ENCODE data around the gene TSPAN31.
A peak's percentile ranks its signal among the peaks of the same experiment; 100 is the strongest.

The TSPAN31 gene

DNA sequence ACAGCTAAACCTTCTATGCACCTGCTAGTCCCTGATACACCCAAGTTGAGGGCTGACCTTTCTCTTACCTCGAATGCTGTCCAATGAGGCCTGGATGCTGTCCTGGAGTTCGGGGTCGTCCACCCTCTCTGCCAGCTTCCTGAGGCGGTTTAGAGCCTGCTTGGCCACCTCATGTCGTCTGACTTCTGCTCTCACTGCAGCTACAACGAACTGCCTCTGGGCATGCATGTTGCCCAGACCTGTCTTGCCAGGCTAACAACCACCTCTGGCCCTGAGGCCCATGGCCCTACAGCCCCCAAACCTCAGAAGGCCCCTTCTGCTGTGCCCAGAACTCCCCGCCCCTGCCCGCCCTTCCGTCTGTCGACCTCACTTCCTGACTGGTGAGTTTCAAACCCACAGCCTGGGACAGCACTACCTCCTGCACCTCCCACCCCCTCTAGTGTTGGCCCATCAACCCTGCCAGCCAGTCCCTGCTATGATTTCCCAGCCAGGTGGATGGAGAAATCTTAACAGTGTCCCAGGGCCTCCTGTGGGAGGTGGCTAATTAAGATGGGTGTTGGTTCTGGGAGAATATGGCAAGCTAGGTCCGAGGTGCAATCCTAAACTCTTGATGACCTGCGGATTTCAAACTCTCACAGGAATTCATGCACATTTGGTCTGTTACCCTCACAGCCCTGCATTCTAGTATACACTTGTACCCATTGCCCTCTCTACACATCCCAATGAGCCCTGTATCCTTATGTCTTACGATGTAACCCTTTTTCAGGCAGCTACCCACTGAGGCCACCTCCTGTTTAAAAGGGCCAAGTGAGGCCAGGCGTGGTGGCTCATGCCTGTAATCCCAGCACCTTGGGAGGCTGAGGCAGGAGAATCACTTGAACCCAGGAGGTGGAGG lies 2.7 kb upstream of the TSPAN31 start:
- H3K27ac ChIP-seq, result peak overlapping the region in 10 of 11 experiments; percentile 34 to 89 (median 80); a peak in 19 of 22 replicates
- peak overlapping the region; percentile 53 to 80 (median 73); a peak in 21 of 22 replicates for H3K9ac ChIP-seq
- no peaks in the 10 kb centered on the region for H3K27me3 ChIP-seq
- H4K20me1 ChIP-seq, result peaks cover 0 to 30% (median 7%) of the 10 kb centered on the region in 11 experiments; a peak in 10 of 22 replicates
- TF ChIP-seq Cebpa-rat (IDR thresholded peaks at IDR 0.05), result no peak
- H3K36me3 ChIP-seq, result peaks cover 7 to 30% (median 23%) of the 10 kb centered on the region in 11 experiments
- H3K4me3 ChIP-seq, result peak overlapping the region; percentile 46 to 77 (median 64)
- H3K9me3 ChIP-seq (replicated peaks in 1 of 11), result no peaks in the 10 kb centered on the region
- peak overlapping the region; percentile 82 to 97 (median 94) for H3K4me2 ChIP-seq
- H3K4me1 ChIP-seq, result peaks cover 56 to 68% (median 62%) of the 10 kb centered on the region in 10 experiments

DNA sequence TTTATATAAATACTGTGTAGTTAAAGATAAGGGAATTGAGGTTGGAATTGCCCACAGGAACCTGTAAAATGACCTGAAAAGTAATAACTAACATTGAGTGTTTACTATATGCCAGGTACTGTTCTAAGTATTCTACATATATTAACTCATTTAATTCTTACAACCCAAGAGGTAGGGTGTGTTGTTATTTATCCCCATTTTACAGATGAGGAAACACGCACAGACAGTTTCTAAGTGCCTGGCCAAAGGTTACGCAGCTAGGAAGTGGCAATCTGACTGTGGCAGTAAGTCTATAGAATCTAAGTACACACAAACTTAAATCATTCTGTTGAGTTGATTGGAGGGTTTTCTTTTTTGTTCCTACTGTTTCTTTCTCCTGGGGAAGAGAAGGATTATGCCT lies 1.1 kb upstream of the TSPAN31 start:
- H3K4me1 ChIP-seq, result peaks cover 56 to 68% (median 62%) of the 10 kb centered on the region in 10 experiments
- no peaks in the 10 kb centered on the region for H3K27me3 ChIP-seq
- peak overlapping the region in 7 of 11 experiments; percentile 84 to 93 (median 87); a peak in 13 of 22 replicates for H3K9ac ChIP-seq
- H3K9me3 ChIP-seq (replicated peaks in 1 of 11), result no peaks in the 10 kb centered on the region
- peak overlapping the region; percentile 64 to 94 (median 87) for H3K4me2 ChIP-seq
- peaks cover 0 to 33% (median 3%) of the 10 kb centered on the region in 11 experiments; a peak in 10 of 22 replicates for H4K20me1 ChIP-seq
- H3K36me3 ChIP-seq, result peaks cover 23 to 37% (median 31%) of the 10 kb centered on the region in 11 experiments
- no peak for TF ChIP-seq Cebpa-rat (IDR thresholded peaks at IDR 0.05)
- H3K4me3 ChIP-seq, result peak overlapping the region in 8 of 10 experiments; percentile 74 to 91 (median 80); a peak in 12 of 20 replicates
- peak overlapping the region in 10 of 11 experiments; percentile 79 to 96 (median 88); a peak in 15 of 22 replicates for H3K27ac ChIP-seq

DNA sequence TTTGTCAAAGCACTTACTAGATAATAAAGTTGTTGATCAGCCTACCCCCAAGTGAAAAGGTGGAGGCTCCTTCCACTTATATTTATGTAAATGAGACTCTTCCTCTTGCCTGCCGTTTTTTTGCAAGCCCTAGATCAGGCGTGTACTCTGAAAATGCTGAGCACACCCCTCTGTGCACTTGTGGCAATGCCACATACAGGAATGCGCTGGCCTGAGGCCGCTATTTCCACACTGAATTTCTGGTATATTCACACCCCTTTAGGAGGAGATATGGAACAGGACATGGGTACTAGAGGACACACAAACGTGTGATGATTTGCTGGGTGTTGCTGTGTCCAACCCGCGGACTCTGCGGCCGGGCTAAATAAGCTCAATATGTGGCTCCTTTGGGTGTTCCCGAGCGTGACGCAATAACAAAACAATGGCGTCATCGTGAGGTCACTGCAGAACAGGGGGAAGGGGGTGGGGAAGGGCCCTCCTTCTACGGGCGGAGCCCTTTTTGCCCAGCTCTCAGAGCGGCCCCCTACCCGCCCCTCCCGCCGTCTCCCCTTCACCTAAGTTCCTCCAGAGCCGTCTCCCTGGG lies 554 bp upstream of the TSPAN31 start:
- peak overlapping the region; percentile 79 to 98 (median 88) for H3K27ac ChIP-seq
- no peaks in the 10 kb centered on the region for H3K27me3 ChIP-seq
- H3K36me3 ChIP-seq, result peaks cover 29 to 40% (median 36%) of the 10 kb centered on the region in 11 experiments
- peak in 6 of 11 experiments; percentile 17 to 74 (median 32); a peak in 9 of 22 replicates for TF ChIP-seq Cebpa-rat (IDR thresholded peaks at IDR 0.05)
- H3K4me2 ChIP-seq, result peak overlapping the region; percentile 64 to 94 (median 87)
- H3K4me3 ChIP-seq, result peak overlapping the region; percentile 74 to 91 (median 82)
- H3K9ac ChIP-seq, result peak overlapping the region; percentile 84 to 98 (median 87)
- no peaks in the 10 kb centered on the region for H3K9me3 ChIP-seq (replicated peaks in 1 of 11)
- peaks cover 0 to 38% (median 6%) of the 10 kb centered on the region in 11 experiments; a peak in 13 of 22 replicates for H4K20me1 ChIP-seq
- H3K4me1 ChIP-seq, result peaks cover 53 to 68% (median 59%) of the 10 kb centered on the region in 10 experiments

DNA sequence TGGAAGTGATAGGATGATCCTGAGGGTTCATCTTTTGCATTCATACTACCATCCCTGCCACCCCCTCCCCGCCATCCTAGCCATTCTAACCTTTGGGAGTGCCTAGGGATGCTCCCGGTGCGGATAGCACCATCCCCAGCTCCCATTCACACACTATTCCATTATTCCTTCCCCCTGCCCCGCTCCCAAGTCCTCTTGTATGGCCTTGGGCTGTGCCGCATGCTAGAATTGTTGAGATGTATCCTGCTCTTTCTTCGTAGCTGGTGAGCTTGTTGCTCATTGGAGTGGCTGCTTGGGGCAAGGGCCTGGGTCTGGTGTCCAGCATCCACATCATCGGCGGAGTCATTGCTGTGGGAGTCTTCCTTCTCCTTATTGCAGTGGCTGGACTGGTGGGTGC lies 644 bp downstream of the TSPAN31 start:
- TF ChIP-seq Cebpa-rat (IDR thresholded peaks at IDR 0.05), result no peak
- H3K4me3 ChIP-seq, result peak overlapping the region; percentile 74 to 91 (median 82)
- H3K4me1 ChIP-seq, result peaks cover 45 to 68% (median 50%) of the 10 kb centered on the region in 10 experiments
- no peaks in the 10 kb centered on the region for H3K27me3 ChIP-seq
- H3K27ac ChIP-seq, result peak overlapping the region; percentile 79 to 98 (median 88)
- H3K9ac ChIP-seq, result peak overlapping the region; percentile 84 to 98 (median 87)
- peaks cover 41 to 52% (median 48%) of the 10 kb centered on the region in 11 experiments for H3K36me3 ChIP-seq
- peaks cover 0 to 50% (median 8%) of the 10 kb centered on the region in 11 experiments; a peak in 12 of 22 replicates for H4K20me1 ChIP-seq
- peak overlapping the region; percentile 79 to 96 (median 91) for H3K4me2 ChIP-seq
- H3K9me3 ChIP-seq (replicated peaks in 1 of 11), result no peaks in the 10 kb centered on the region

DNA sequence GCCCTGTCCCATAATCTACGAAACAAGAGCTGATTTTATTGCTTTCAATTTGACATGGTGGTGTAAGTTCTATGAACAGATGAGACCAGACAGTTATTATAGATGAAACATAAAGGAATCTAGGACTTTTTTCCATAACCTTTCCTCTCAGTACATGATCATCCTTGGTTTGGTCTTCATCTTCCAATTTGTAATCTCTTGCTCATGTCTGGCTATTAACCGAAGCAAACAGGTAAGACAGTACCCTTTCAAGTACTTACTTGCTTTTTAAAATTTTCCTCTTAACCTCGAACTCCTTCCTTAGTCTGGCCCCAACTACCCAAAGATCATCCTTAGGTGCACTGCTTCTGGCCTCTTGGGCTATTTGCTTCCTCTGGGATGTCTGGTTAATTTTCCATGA lies 1.2 kb downstream of the TSPAN31 start:
- peaks cover 45 to 68% (median 50%) of the 10 kb centered on the region in 10 experiments for H3K4me1 ChIP-seq
- peak overlapping the region in 2 of 11 experiments; percentile 84 to 89; a peak in 1 of 22 replicates for H3K27ac ChIP-seq
- no peak for TF ChIP-seq Cebpa-rat (IDR thresholded peaks at IDR 0.05)
- no peaks in the 10 kb centered on the region for H3K9me3 ChIP-seq (replicated peaks in 1 of 11)
- no peaks in the 10 kb centered on the region for H3K27me3 ChIP-seq
- peak overlapping the region in 9 of 10 experiments; percentile 74 to 91 (median 82); a peak in 16 of 20 replicates for H3K4me3 ChIP-seq
- H3K9ac ChIP-seq, result peak overlapping the region in 6 of 11 experiments; percentile 84 to 93 (median 87); a peak in 9 of 22 replicates
- H3K4me2 ChIP-seq, result peak overlapping the region; percentile 79 to 96 (median 91)
- peaks cover 0 to 55% (median 9%) of the 10 kb centered on the region in 11 experiments; a peak in 11 of 22 replicates for H4K20me1 ChIP-seq
- H3K36me3 ChIP-seq, result peaks cover 46 to 57% (median 54%) of the 10 kb centered on the region in 11 experiments

DNA sequence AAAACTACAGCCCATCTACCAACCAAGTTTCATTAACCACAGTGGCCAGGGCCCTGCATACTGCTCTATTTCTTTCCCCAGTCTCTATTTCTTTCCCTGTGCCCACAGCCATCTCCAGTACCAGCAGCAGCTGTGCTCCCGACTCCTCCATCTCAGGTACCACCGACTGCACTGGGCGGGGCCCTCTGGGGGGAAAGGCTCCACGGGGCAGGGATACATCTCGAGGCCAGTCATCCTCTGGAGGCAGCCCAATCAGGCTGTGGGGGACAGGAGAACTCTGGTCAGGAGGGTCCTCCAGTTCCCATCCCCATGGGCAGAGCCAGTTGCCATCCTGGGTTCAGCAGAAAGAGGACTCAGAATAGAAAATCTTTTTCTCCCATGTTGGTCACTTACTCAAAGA lies 4.2 kb downstream of the TSPAN31 start:
- Histone ChIP-seq H3K27ac (no peak overlapping the region), H4K20me1 (peaks cover 0 to 58% (median 9%) of the 10 kb centered on the region in 11 experiments; a peak in 11 of 22 replicates), H3K9ac (0 out of 22 replicates have a peak overlapping the region, but pooled peaks of 1 of the 11 experiments have one; percentile 3), H3K27me3 (peaks cover 5 to 14% (median 13%) of the 10 kb centered on the region in 11 experiments; a peak in 21 of 22 replicates), H3K4me2 (no peak overlapping the region), H3K36me3 (peaks cover 46 to 59% (median 55%) of the 10 kb centered on the region in 11 experiments), H3K4me1 (peaks cover 38 to 60% (median 45%) of the 10 kb centered on the region in 10 experiments), H3K4me3 (no peak overlapping the region), H3K9me3 (replicated peaks in 1 of 11) (no peaks in the 10 kb centered on the region)
- no peak for TF ChIP-seq Cebpa-rat (IDR thresholded peaks at IDR 0.05)

DNA sequence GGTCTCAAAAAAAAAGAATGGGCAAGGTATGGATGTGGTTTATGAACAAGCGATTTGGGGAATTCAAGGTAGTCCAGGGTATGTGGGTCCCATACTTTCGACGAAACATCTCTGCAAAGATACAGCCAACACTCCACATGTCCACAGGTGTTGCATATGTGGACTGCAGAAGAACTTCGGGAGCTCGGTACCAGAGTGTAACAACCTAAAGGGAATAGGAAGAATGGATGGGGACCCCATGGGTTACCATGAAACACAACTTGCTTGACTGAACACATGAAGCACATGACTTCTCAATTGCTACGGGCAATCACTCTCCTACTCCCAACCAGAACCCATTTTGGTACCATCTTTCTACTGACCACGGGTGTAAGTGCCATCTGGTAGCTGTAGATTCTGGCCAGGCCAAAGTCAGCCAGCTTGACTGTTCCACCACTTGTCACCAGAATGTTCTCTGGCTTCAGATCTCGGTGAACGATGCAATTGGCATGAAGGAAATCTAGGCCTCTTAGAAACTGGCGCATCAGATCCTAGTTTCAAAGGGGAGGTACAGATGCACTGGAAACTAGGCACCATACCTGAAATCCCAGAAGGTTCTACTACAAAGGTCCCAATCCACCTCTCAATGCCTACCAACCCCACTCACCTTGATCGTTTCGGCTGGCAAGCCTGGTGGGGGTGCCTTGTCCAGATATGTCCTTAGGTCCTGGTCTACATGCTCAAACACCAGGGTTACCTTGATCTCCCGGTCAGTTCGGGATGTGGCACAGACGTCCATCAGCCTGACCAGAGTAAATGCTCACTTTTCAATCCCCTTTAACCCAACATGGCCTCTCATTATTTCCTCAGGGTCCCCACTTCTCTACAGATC lies 6.0 kb downstream of the TSPAN31 start:
- H3K9ac ChIP-seq, result peak overlapping the region; percentile 88 to 98 (median 94)
- H3K27ac ChIP-seq, result peak overlapping the region; percentile 86 to 98 (median 94); a peak in 21 of 22 replicates
- peaks cover 0 to 56% (median 9%) of the 10 kb centered on the region in 11 experiments; a peak in 13 of 22 replicates for H4K20me1 ChIP-seq
- H3K4me3 ChIP-seq, result peak overlapping the region; percentile 75 to 96 (median 82)
- no peak for TF ChIP-seq Cebpa-rat (IDR thresholded peaks at IDR 0.05)
- peak overlapping the region; percentile 87 to 99 (median 97) for H3K4me2 ChIP-seq
- no peaks in the 10 kb centered on the region for H3K9me3 ChIP-seq (replicated peaks in 1 of 11)
- peaks cover 46 to 57% (median 54%) of the 10 kb centered on the region in 11 experiments for H3K36me3 ChIP-seq
- H3K27me3 ChIP-seq, result peaks cover 16 to 31% (median 30%) of the 10 kb centered on the region in 11 experiments
- H3K4me1 ChIP-seq, result peaks cover 37 to 60% (median 45%) of the 10 kb centered on the region in 10 experiments

All from BLaER1 treated with 17β-estradiol and CSF1 and Interleukin-3, amounts not matched to agents 10 nM and 100 nM (cell line).